Endometrial microvascular endothelial cells (primary cell): ENCODE data around the gene NUP62. TPM values are rescaled to one million over a fixed set of nuclear protein-coding genes. Genes with fewer than 3 reads are reported as not detected.

Experiments
- in situ Hi-C: cut with HindIII; loops from 2 replicates; pipeline ENCODE4 v1.10.0; 2017; ENCODE audit warnings: low sequenced_read_pairs, low pct_unique_long_range_greater_than_20kb; ENCODE audit errors: inconsistent ontology term
- total RNA-seq: library from RNA; depleted of rRNA; stranded (reverse); fragments of >200 nt; gene quantifications from one replicate; pipeline ENCODE4 v1.2.3, GENCODE V29; 2015; ENCODE audit errors: inconsistent ontology term

Gene NUP62
- total RNA-seq, 1 donor from 2014 or later: 87.8 TPM

GRCh38 chr19:49889038-49889686 is 40.1 kb downstream of the NUP62 start:
- in situ Hi-C loops: no loop called here

DNA sequence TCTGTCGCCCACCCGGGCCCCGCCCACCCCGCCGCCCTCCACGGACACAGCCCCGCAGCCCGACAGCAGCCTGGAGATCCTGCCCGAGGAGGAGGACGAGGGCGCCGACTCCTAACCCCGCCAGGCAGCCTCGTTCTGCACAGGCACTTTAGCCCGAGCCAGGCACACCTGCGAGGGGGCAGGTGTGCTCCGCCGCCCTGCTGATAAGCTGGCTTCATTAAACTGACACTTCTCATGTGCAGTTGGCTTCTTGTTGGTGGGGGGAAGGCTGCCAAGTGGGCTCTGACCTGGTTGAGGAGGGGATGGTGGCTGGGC is 40.8 kb downstream of the NUP62 start:
- in situ Hi-C loops: no loop called here

DNA sequence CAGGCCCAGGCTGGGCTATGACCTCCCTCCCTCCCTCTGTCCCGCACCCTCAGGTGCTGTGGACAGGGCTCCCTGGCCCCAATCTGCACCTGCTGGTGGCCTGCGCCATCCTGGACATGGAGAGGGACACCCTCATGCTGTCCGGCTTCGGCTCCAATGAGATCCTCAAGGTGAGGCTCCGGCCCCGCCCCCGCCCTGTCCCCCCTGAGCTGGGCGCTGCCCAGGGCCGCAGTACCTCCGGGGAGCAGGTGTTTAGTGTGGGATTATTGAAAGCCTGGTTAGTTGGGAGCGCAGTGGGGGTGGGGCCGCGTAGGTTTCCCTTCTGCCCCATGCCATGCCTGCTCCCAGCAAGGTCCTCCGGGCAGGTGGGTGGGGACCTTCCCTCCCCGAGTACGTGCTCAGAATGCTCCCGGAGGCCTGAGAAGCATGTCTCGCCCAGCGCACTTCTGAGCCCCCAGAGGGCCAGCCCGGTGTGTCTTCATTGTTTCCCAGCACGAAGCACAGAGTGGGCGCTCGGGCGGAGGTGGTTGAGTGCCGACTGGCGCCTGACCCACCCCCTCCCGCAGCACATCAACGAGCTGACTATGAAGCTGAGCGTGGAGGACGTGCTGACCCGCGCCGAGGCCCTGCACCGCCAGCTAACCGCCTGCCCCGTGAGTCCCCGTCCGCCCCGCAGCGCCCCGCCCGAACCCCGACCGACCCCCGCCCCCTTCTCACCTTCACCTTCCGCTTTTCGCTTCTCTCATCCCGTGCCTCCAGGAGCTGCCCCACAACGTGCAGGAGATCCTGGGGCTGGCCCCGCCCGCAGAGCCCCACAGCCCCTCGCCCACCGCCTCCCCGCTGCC is 41.4 kb downstream of the NUP62 start:
- in situ Hi-C loops: no loop called here

GRCh38 chr19:49887037-49887664 is 42.2 kb downstream of the NUP62 start:
- in situ Hi-C loops: no loop called here

GRCh38 chr19:49884760-49885159 is 44.5 kb downstream of the NUP62 start:
- in situ Hi-C loops: no loop called here

- in situ Hi-C loops: no loop called here
Observed at GRCh38 chr19:49884109-49884508, 45.2 kb downstream of the NUP62 start.

DNA sequence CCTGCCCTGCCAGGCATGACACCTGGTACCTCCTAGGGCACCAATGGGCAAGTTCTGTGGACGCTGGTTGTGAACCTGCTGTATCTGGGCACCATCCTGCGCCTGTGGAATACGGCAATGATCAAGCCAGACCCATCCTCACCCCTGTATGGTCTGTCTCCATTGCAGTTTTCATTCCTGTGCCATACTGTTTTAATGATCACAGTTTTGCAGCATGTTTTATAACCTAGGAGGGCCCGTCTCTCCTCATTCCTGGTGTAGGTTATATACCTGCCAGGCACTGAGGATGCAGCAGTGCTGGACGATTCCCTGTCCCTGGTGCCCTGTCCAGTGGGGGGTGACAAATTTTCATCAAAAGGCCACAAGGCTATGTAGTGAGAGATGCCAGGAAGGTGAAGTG is 46.2 kb downstream of the NUP62 start:
- in situ Hi-C loops: no loop called here

DNA sequence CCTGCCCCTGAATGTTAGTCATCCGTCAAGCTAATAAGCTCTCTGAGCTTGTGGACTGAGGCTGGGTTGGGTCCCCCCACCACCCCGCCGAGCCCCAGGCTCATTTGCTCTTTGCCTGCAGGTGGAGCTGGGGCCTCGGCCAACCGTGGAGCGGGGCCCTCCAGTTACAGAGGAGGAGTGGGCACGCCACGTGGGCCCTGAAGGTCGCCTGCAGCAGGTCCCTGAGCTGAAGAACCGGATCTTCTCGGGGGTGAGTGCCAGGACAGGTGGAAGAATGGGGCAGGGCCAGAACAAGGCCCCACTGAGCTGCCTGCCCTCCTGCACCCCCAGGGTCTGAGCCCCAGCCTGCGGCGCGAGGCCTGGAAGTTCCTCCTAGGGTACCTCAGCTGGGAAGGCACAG is 46.7 kb downstream of the NUP62 start:
- in situ Hi-C loops: no loop called here

- in situ Hi-C loops: no loop called here
Observed at GRCh38 chr19:49881672-49882394, 47.5 kb downstream of the NUP62 start.

DNA sequence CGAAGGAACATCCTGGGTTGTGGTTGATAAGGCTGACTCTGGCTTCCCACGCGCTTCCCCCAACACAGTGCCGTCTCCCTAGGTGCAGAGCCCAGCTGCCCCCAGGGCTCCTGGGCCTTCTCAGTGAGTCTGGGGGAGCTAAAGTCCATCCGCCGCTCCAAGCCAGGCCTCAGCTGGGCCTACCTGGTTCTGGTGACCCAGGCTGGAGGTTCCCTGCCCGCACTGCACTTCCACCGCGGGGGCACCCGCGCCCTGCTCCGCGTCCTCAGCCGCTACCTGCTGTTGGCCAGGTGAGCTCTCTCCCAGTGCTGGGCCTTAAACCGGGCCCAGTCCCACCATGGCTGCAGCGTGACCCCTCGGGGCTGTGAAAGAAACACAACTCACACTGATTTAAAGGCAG is 48.1 kb downstream of the NUP62 start:
- in situ Hi-C loops: no loop called here

DNA sequence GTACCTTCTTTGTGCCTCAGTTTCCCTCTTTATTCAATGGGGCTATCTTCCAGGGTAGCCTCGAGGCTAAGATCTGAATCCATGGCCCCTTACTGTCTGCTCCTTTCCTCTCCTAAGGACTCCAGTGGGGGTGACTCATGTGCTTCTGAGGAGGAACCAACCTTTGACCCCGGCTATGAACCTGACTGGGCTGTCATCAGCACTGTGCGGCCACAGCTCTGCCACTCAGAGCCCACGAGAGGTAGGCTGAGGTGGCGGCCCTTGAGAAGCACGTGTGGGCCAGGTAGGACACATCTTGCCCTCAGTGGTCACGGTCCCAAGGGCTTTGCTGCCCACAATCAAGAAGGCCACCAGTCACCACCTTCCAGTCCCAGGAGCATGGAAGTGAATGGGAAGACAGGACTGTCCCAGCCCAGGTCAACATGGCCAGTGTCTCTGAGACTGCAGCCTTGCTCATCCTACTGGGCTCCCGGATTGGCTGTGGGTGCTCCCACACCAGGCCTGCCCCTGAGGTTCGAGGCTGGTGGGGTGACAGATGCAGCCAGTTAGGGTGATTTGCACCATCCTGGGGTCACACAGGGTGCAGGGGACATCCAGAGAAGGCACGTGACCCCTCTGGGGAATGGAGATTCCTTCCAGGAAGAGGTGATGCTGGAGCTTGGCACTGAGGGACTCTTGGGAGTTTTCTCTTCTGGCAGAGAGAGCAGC is 49.0 kb downstream of the NUP62 start:
- in situ Hi-C loops: no loop called here

DNA sequence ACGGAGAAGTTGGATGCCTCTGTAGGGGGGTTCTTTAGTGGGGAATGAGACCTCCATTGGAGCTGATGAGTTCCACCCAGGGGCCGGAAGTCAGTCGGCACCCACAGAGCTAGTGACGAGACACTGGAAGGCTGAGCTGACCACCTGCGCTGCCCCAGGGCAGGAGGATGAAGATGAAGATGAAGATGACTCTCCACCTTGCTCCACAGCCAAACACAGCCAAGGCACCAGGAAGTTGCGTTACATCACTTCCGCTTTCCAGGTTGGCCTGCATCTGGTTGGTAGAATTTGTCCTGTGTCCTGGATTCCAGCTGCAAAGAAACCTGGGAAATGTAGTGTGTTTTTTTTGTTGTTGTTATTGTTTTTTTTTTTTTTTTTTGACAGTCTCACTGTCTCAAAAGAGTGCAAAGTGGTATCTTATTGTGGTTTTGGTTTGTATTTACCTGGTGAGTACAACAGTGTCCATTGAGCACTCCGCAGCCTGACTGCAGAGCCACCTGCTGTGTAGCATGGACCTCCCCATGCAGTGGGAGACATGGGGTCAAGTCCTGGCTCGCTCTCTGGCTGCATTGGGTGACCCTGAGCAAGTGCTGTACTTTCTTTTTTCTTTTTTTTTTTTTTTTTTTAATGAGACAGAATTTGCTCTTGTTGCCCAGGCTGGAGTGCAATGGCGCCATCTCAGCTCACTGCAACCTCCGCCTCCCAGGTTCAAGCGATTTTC is 49.9 kb downstream of the NUP62 start:
- in situ Hi-C loops: no loop called here

DNA sequence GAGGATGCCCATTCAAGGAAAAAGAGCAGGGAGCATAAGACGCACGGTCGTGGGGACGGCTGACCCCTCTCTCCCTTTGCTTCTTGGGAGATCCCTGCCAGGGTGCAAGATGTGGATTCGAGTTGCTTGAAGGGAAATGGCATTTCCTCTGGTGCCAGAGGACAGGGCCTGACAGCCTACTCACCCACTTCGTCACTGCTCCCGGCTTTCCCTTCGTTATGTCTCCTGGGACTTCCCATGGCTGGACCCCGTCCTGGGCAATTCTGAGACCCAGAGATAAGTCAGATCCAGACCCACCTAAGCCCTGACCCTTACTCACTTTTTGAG is 50.6 kb downstream of the NUP62 start:
- in situ Hi-C loops: no loop called here

- in situ Hi-C loops: no loop called here
Observed at GRCh38 chr19:49877879-49878743, 51.2 kb downstream of the NUP62 start.

DNA sequence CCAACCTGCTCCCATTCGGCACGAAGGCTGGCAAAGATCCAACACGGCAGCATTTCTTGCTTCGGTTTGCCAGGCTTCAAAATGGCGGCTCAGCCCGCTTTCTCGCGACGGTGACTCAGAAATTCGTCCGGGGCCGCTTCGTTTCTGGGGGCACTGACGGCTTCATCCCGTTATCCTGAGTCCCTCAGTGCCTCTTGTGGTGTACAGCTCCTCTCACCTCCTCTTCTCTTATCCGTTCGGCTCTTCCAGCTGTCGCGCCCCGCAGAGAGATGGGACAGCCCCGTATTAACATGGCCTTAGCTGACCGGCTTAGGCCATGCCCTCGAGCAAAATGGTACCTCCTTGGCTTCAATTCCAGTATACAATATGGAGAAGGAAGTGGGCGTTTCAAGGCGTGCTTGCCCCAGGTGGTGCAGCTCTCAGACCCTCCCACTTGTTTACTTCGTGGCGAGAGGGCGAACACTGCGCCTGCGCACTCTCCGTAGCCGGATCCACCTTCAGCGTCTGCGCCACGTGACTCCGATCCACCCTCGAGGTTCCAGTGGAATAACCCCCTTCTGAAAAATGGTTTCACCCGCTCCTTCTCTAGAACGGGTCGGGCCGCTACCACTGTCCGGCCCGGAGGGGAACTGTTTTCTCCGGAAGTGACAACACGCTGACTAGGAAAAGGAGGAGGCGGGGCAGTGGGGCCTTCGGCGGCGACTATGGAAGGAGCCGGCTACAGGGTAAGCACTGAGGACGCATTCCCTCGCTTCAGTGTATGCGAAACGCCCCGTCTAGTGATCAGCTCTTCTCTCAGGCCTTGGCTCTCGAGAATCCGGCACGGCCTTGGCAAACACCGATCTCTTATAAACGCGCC is 52.1 kb downstream of the NUP62 start, which contains the start of the genes AKT1S1 and TBC1D17:
AKT1S1 (minus strand) TSS at position 336 of the 859 bp plus-strand sequence. CDS start 4,060 bp downstream, outside the sequence.
TBC1D17 (plus strand) TSS at position 683 of the 859 bp plus-strand sequence; CDS start at position 705, 22 bp downstream.
- in situ Hi-C loops: no loop called here

- in situ Hi-C loops: no loop called here
Observed at GRCh38 chr19:49876422-49877019, 52.8 kb downstream of the NUP62 start.
